K562 (cell line): ENCODE data around the gene SCAP. TPM values are rescaled to one million over a fixed set of nuclear protein-coding genes. Genes with fewer than 3 reads are reported as not detected.

Experiments used
- ATAC-seq: fragments of 200-7000 bp; cut with Tn5 transposase; 3 replicates; pipeline ENCODE4 v1.9.1; 2020; ENCODE audit warnings: moderate library complexity
- BruUV-seq: library from RNA; stranded (reverse); fragments of 400-500 nt; replicated peaks from 2 replicates; lab custom pipeline; 2021; lab: Mats Ljungman, UMichigan
- CTCF ChIA-PET: fragments of 300-600 bp; formaldehyde crosslinking; extraction: SDS; loops from one replicate; lab custom pipeline; 2021; ENCODE audit warnings: low intra/inter-chr PET ratio; lab: Yijun Ruan, JAX
- POLR2A ChIA-PET: fragments of 300-600, 350-650 bp; sonication (Branson Sonifier 250); formaldehyde crosslinking; extraction: SDS; loops from one replicate; lab custom pipeline; 2021; ENCODE audit warnings: antibody characterized with exemption, inconsistent platforms; lab: Yijun Ruan, JAX
- DNase-seq, 4 experiments: peaks; one replicate each; pipeline versions ENCODE4 v3.0.0 to v3.0.0-alpha.2; 2011 to 2018; ENCODE audit warnings: low spot score in 3 of 4, mixed read lengths in 3 of 4; ENCODE audit errors: extremely low read depth in 1 of 4
- FAIRE-seq: peaks from 2 replicates; lab custom pipeline; 2011; peaks lifted over from hg19 to GRCh38; lab: Jason Lieb, UNC
- H2AFZ ChIP-seq: 2 replicates; pipeline ENCODE4 v1.6.0; 2011; ENCODE audit warnings: low read depth, low read length, control low read depth, inconsistent platforms
- H3K27ac ChIP-seq: fragments of 200-600 bp; 3 replicates; pipeline ENCODE4 v1.8.0; 2011; ENCODE audit warnings: low read depth, mild to moderate bottlenecking, control low read depth, inconsistent platforms, low read length, moderate library complexity, mixed read lengths; ENCODE audit errors: extremely low read depth
- H3K27me3 ChIP-seq, 2 experiments: fragments of 300-600 bp in 1 of 2; 2 replicates in 1 of 2; 3 replicates in 1 of 2; pipeline versions ENCODE4 v1.6.0 to v1.8.0; 2011; ENCODE audit warnings: inconsistent platforms in 2 of 2, low read length in 2 of 2, mild to moderate bottlenecking in 1 of 2, mixed read lengths in 1 of 2, moderate library complexity in 1 of 2; ENCODE audit not compliant: control insufficient read depth in 2 of 2, insufficient read depth in 2 of 2
- H3K36me3 ChIP-seq: fragments of 300-600 bp; 3 replicates; pipeline ENCODE4 v1.8.0; 2011; ENCODE audit warnings: mild to moderate bottlenecking, low read length, inconsistent platforms; ENCODE audit not compliant: control insufficient read depth, insufficient read depth
- H3K4me1 ChIP-seq, 2 experiments: fragments of 200-600 bp in 1 of 2; replicated peaks in 1 of 2; 2 replicates in 1 of 2; 3 replicates in 1 of 2; pipeline versions ENCODE4 v1.5.1 to v1.8.0; 2011; ENCODE audit warnings: inconsistent platforms in 2 of 2, low read length in 2 of 2, mild to moderate bottlenecking in 1 of 2, mixed read lengths in 1 of 2, moderate library complexity in 1 of 2; ENCODE audit not compliant: control insufficient read depth in 2 of 2, insufficient read depth in 2 of 2
- H3K4me2 ChIP-seq: 2 replicates; pipeline ENCODE4 v1.6.1; 2011; ENCODE audit warnings: low read length, control low read depth, inconsistent platforms, mixed read lengths; ENCODE audit not compliant: insufficient read depth
- H3K4me3 ChIP-seq: fragments of 200-600 bp; sonication (generic), shearing (Covaris generic); 2 replicates; pipeline ENCODE4 v1.5.1; 2016; ENCODE audit warnings: control low read depth, inconsistent platforms
- H3K79me2 ChIP-seq: fragments of 200-600 bp; 3 replicates; pipeline ENCODE4 v1.8.0; 2011; ENCODE audit warnings: low read length, inconsistent platforms; ENCODE audit not compliant: control insufficient read depth, insufficient read depth
- H3K9ac ChIP-seq, 2 experiments: 2 replicates each; pipeline versions ENCODE4 v1.6.0 to v1.6.1; 2011; ENCODE audit warnings: low read depth in 2 of 2, low read length in 2 of 2, control low read depth in 1 of 2, inconsistent platforms in 1 of 2, mild to moderate bottlenecking in 1 of 2, mixed read lengths in 1 of 2; ENCODE audit not compliant: insufficient read depth in 1 of 2
- H3K9me1 ChIP-seq: one replicate; pipeline ENCODE4 v1.6.0; 2011; ENCODE audit warnings: inconsistent platforms, mild to moderate bottlenecking, low read length, moderate library complexity; ENCODE audit not compliant: control insufficient read depth, insufficient read depth
- H3K9me3 ChIP-seq: replicated peaks from 2 replicates; pipeline ENCODE4 v1.5.1; 2011; ENCODE audit warnings: low read depth, low read length, inconsistent platforms; ENCODE audit not compliant: control insufficient read depth, insufficient read depth
- H4K20me1 ChIP-seq: replicated peaks from 2 replicates; pipeline ENCODE4 v1.6.1; 2011; ENCODE audit warnings: low read length, inconsistent platforms, mixed read lengths; ENCODE audit not compliant: control insufficient read depth, insufficient read depth
- COPS2 ChIP-seq: fragments of 450-650 bp; conservative IDR thresholded peaks from 2 replicates; pipeline ENCODE4 v1.6.1; 2016; ENCODE audit warnings: mild to moderate bottlenecking, moderate library complexity
- E2F6 ChIP-seq, 2 experiments: IDR thresholded peaks; 2 replicates each; pipeline ENCODE4 v1.6.1; 2011; ENCODE audit warnings: borderline replicate concordance in 1 of 2, control low read depth in 1 of 2, low read depth in 1 of 2, low read length in 1 of 2, mild to moderate bottlenecking in 1 of 2, mixed read lengths in 1 of 2, moderate library complexity in 1 of 2; ENCODE audit not compliant: insufficient read depth in 1 of 2, insufficient read length in 1 of 2, poor library complexity in 1 of 2, severe bottlenecking in 1 of 2; ENCODE audit errors: extremely low read depth in 1 of 2
- GATAD2A ChIP-seq: fragments of 450-650 bp; IDR thresholded peaks from 2 replicates; pipeline ENCODE4 v1.6.1; 2017
- HDAC2 ChIP-seq: fragments of 450-650 bp; IDR thresholded peaks from 2 replicates; pipeline ENCODE4 v1.6.1; 2016; ENCODE audit warnings: mild to moderate bottlenecking
- HMG20B ChIP-seq: fragments of 250-450 bp; sonication (Bioruptor Pico); IDR thresholded peaks from 2 replicates; pipeline ENCODE4 v1.5.0; 2021; ENCODE audit warnings: mild to moderate bottlenecking
- KHSRP ChIP-seq: fragments of 450-650 bp; IDR thresholded peaks from 2 replicates; pipeline ENCODE4 v1.6.1; 2017
- PHB2 ChIP-seq: fragments of 450-650 bp; IDR thresholded peaks from 2 replicates; pipeline ENCODE4 v1.6.1; 2017; ENCODE audit warnings: low read depth
- SRSF7 ChIP-seq: fragments of 200-400 bp; formaldehyde crosslinking; optimal IDR thresholded peaks from 2 replicates; pipeline ENCODE3; 2017; ENCODE audit warnings: mild to moderate bottlenecking, low read depth, low read length
- ZBTB17 ChIP-seq: fragments of 450-650 bp; formaldehyde crosslinking; IDR thresholded peaks from 2 replicates; pipeline ENCODE4 v1.4.0; 2020; ENCODE audit warnings: mild to moderate bottlenecking
- ZNF121 ChIP-seq: sonication (generic); formaldehyde crosslinking; conservative IDR thresholded peaks from 2 replicates; pipeline ENCODE4 v1.8.0; 2022; ENCODE audit warnings: missing genetic modification reagents
- ZNF354B ChIP-seq: fragments of 250-450 bp; sonication (Bioruptor Pico); IDR thresholded peaks from 2 replicates; pipeline ENCODE4 v1.4.0; 2020
- ZNF609 ChIP-seq: sonication (generic); formaldehyde crosslinking; IDR thresholded peaks from 2 replicates; pipeline ENCODE4 v1.8.1; 2023; ENCODE audit warnings: missing genetic modification reagents, mild to moderate bottlenecking, borderline replicate concordance
- WGBS: fragments of 100-300 bp; shearing (Covaris generic); methylation state at CpG from one replicate; pipeline ENCODE4 v1.1.6; 2016; ENCODE audit warnings: low coverage, mixed read lengths; ENCODE audit not compliant: insufficient coverage; ENCODE audit errors: missing lambda C conversion rate; 5-methylcytosine and 5-hydroxymethylcytosine counted together
- in situ Hi-C: fragments of 300-500 bp; cut with MboI; formaldehyde crosslinking; loops from 4 replicates; pipeline ENCODE4 v1.15.0; 2018; ENCODE audit warnings: inconsistent platforms, mixed read lengths
- intact Hi-C: fragments of 100-400 bp; cut with micrococcal nuclease; formaldehyde crosslinking; loops from 2 replicates; pipeline ENCODE4 v1.14.2; 2022
- polyA plus RNA-seq, 8 experiments: library from polyadenylated mRNA; depleted of rRNA in 4 of 8; stranded (reverse) in 5 of 8; unstranded in 3 of 8; fragments of >200 nt; fragmentation: Nextera tagmentation in 2 of 8; fragmentation: Illumina TruSeq in 1 of 8; extraction: Ambion mirVana in 2 of 8; extraction: Trizol in 1 of 8; gene quantifications; 2 replicates each; pipeline versions ENCODE4 v1.2.1 to v1.2.3, GENCODE V29; 2011 to 2014; ENCODE audit warnings: inconsistent platforms in 1 of 8, missing spikeins in 1 of 8
- total RNA-seq, 7 experiments: library from RNA; depleted of rRNA in 6 of 7; stranded (reverse); fragments of >200 nt in 6 of 7; fragmentation: Illumina TruSeq in 2 of 7; extraction: Trizol in 2 of 7; gene quantifications; 2 replicates each; pipeline versions ENCODE4 v1.2.1 to v1.2.3, GENCODE V29; 2011 to 2021; ENCODE audit warnings: low replicate concordance in 1 of 7
- TF ChIP-seq, protein P1 (sequence below): sonication (generic); formaldehyde crosslinking; IDR thresholded peaks from 2 replicates; pipeline ENCODE4 v1.8.0; 2022; ENCODE audit warnings: missing genetic modification reagents, mild to moderate bottlenecking, borderline replicate concordance

SCAP gene
- total and polyA plus RNA-seq, 9 of the 15 experiments (the other 6 are each of a cell fraction or from before 2014, with no cell fraction given): 2.6 to 104 (median 37.8) TPM

DNA sequence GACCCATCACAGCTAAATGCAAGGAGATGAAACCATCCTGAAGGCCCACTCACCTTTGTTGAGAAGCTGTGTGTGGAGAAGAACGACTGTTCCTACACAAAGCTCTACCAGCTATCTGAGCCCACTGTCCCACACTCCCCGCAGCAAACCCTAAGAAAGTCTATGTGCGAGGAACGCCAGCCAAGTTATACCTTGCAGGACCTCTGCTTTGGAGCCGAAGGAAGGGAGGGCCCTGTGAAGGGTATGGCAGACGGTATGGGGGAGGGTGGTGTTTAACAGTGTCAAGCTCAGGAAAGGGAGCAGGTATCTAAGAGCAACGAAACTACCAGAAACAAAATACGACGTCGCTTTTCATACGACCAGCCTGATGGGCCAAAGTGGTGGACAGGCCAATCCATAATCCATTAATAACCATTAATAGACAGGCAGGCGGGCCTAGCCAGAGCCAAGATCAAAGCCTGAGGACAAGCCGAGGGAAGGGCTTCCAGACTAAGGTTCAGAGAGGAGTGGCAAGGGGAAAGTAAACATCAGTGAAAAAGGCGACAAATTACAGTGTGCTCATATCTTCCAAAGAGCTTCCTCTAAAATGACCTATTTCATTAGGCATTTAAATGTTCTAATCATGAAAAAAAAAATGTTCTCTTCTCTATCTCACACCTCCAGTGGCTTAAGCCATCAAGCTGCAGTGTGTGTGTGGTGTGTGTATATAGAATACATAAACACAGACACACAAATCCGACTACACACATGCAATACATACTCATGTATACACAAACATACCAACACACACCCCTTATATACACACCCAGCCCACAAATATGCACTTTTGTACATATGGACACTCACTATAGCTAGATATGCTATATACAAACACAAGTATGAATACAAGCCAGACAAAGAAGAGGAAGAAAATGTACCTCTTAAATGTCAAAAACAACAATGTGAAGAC is 51.0 kb downstream of the SCAP start:
- no peaks in the 10 kb centered on the region; the same call in 2 of the 3 replicates for H3K79me2 ChIP-seq
- peaks cover 4% of the 10 kb centered on the region; the same call in 1 of the 2 replicates for H4K20me1 ChIP-seq
- H3K4me2 ChIP-seq: no peak overlapping the region
- BruUV-seq: no TSS peak
- DNase-seq: peak in 1 of 4 experiments; percentile 2
- TF ChIP-seq COPS2 (no peak), E2F6 (IDR thresholded peaks at IDR 0.05; ENCODE audit: borderline replicate concordance in 1 of 2, extremely low read depth in 1 of 2, insufficient read depth in 1 of 2, insufficient read length in 1 of 2, low read depth in 1 of 2, low read length in 1 of 2, poor library complexity in 1 of 2, severe bottlenecking in 1 of 2) (no peak), KHSRP (no peak), ZBTB17 (CRISPR knock-in tag) (no peak), GATAD2A (no peak), HMG20B (CRISPR knock-in tag) (no peak), PHB2 (no peak), HDAC2 (no peak), SRSF7 (no peak), ZNF354B (no peak), ZNF609 (no peak), ZNF121 (no peak)
- TF ChIP-seq, protein P1, sequence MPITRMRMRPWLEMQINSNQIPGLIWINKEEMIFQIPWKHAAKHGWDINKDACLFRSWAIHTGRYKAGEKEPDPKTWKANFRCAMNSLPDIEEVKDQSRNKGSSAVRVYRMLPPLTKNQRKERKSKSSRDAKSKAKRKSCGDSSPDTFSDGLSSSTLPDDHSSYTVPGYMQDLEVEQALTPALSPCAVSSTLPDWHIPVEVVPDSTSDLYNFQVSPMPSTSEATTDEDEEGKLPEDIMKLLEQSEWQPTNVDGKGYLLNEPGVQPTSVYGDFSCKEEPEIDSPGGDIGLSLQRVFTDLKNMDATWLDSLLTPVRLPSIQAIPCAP (CRISPR knock-in tag): no peak
- H3K9ac ChIP-seq: peak overlapping the region in 1 of 2 experiments; percentile 73; a peak in 2 of 4 replicates
- intact Hi-C loops (loop anchor here (5.0 kb wide), 1 partner anchor 728 kb away; no protein-coding TSS in a partner anchor), in situ Hi-C loops (loop anchor here (5.0 kb wide), 2 partner anchors 88 to 363 kb away; partner anchors contain the start of gene ELP6)
- 85% methylated on average over 15 of the region's 15 CpGs for WGBS
- H3K9me3 ChIP-seq: no peaks in the 10 kb centered on the region
- H3K36me3 ChIP-seq: peaks cover 85% of the 10 kb centered on the region
- CTCF ChIA-PET: no interaction called here
- no peaks in the 10 kb centered on the region for H3K27me3 ChIP-seq
- POLR2A ChIA-PET: interaction anchor here (0.5 to 1.6 kb wide), 7 partner anchors 9 to 491 kb away, joined by 3 to 6 read pairs (median 4); no protein-coding TSS in a partner anchor
- H3K27ac ChIP-seq: no peak overlapping the region
- ATAC-seq: no peak
- H3K4me1 ChIP-seq: peaks cover 6 to 29% of the 10 kb centered on the region in 2 experiments; a peak in 3 of 5 replicates
- no peak overlapping the region for H2AFZ ChIP-seq
- no peaks in the 10 kb centered on the region for H3K9me1 ChIP-seq
- H3K4me3 ChIP-seq: no peak overlapping the region
- FAIRE-seq: peak; percentile 74
